Activated CD4-positive, alpha-beta memory T cell treated with anti-CD3 and anti-CD28 coated beads for 36 hours (primary cell): ENCODE data around the gene TMEM11. TPM values are rescaled to one million over a fixed set of nuclear protein-coding genes. Genes with fewer than 3 reads are reported as not detected.

Source experiments
- CTCF ChIA-PET: fragments of 350-600 bp; sonication (Branson Sonifier 250); formaldehyde crosslinking; loops from one replicate; lab custom pipeline; 2021; ENCODE audit warnings: antibody characterized with exemption, inconsistent platforms; lab: Charles Lee
- POLR2A ChIA-PET: fragments of 350-600 bp; sonication (Branson Sonifier 250); formaldehyde crosslinking; loops from one replicate; lab custom pipeline; 2021; ENCODE audit warnings: antibody characterized with exemption; lab: Charles Lee
- DNase-seq: peaks from one replicate; pipeline ENCODE4 v3.0.0-alpha.2; 2020
- H3K27ac Mint-ChIP-seq: one replicate; pipeline ENCODE4 v1.8.0; 2021; ENCODE audit warnings: mixed read lengths
- H3K27me3 Mint-ChIP-seq: one replicate; pipeline ENCODE4 v1.8.0; 2021; ENCODE audit warnings: mixed read lengths
- H3K36me3 Mint-ChIP-seq: one replicate; pipeline ENCODE4 v1.8.0; 2021; ENCODE audit warnings: mixed read lengths
- H3K4me1 Mint-ChIP-seq: one replicate; pipeline ENCODE4 v1.8.0; 2021; ENCODE audit warnings: low read depth, mixed read lengths
- H3K4me3 Mint-ChIP-seq: one replicate; pipeline ENCODE4 v1.8.0; 2021; ENCODE audit warnings: mild to moderate bottlenecking, mixed read lengths
- H3K9me3 Mint-ChIP-seq: one replicate; pipeline ENCODE4 v1.8.0; 2021; ENCODE audit warnings: mixed read lengths
- intact Hi-C: fragments of 100-400 bp; cut with micrococcal nuclease; formaldehyde crosslinking; loops from one replicate; pipeline ENCODE4 v1.15.1; 2023
- total RNA-seq, 2 experiments: library from RNA; stranded (reverse); gene quantifications; one replicate each; pipeline ENCODE4 v1.2.3, GENCODE V29; 2021

The TMEM11 gene
- total RNA-seq, 2 experiments from 2014 or later: 24.0 to 27.2 TPM

- no peak overlapping the region for H3K27ac Mint-ChIP-seq
These were observed 4.1 kb upstream of the TMEM11 start for GRCh38 chr17:21218101-21218500.

GRCh38 chr17:21217346-21217745, 3.4 kb upstream of the TMEM11 start:
- ChIA-PET CTCF (interaction anchor here (1.9 kb wide), 1 partner anchor 98 kb away, joined by 5 read pairs; no protein-coding TSS in a partner anchor), POLR2A (no interaction called here)
- peaks cover 47% of the 10 kb centered on the region for H3K4me1 Mint-ChIP-seq
- no peak for DNase-seq
- H3K27me3 Mint-ChIP-seq: no peaks in the 10 kb centered on the region
- intact Hi-C loops: no loop called here
- H3K9me3 Mint-ChIP-seq: peaks cover 2% of the 10 kb centered on the region
- no peak overlapping the region for H3K27ac Mint-ChIP-seq
- H3K4me3 Mint-ChIP-seq: no peak overlapping the region
- peaks cover 12% of the 10 kb centered on the region for H3K36me3 Mint-ChIP-seq

More at GRCh38 chr17:21218101-21218500, 4.1 kb upstream of the TMEM11 start:
- H3K27me3 Mint-ChIP-seq: no peaks in the 10 kb centered on the region
- peaks cover 40% of the 10 kb centered on the region for H3K4me1 Mint-ChIP-seq
- no peak overlapping the region for H3K4me3 Mint-ChIP-seq
- DNase-seq: peak; percentile 77
- peaks cover 2% of the 10 kb centered on the region for H3K9me3 Mint-ChIP-seq
- ChIA-PET POLR2A (no interaction called here), CTCF (no interaction called here)
- intact Hi-C loops: no loop called here
- H3K36me3 Mint-ChIP-seq: peaks cover 12% of the 10 kb centered on the region

- H3K4me3 Mint-ChIP-seq: peak overlapping the region; percentile 84
- H3K27ac Mint-ChIP-seq: no peak overlapping the region
- H3K27me3 Mint-ChIP-seq: no peaks in the 10 kb centered on the region
- POLR2A ChIA-PET: interaction anchor here (0.6 kb wide), 1 partner anchor 21 kb away, joined by 5 read pairs; no protein-coding TSS in a partner anchor
- CTCF ChIA-PET: interaction anchor here (1.9 kb wide), 1 partner anchor 97 kb away, joined by 5 read pairs; no protein-coding TSS in a partner anchor
- DNase-seq: no peak
- H3K9me3 Mint-ChIP-seq: no peaks in the 10 kb centered on the region
- intact Hi-C loops: loop anchor here (2.0 kb wide), 1 partner anchor 37 kb away; the partner anchor contains the start of gene NATD1
- peaks cover 4% of the 10 kb centered on the region for H3K36me3 Mint-ChIP-seq
- H3K4me1 Mint-ChIP-seq: peaks cover 59% of the 10 kb centered on the region
These were observed 2.0 kb upstream of the TMEM11 start for GRCh38 chr17:21215935-21216334.

GRCh38 chr17:21214777-21215541, 998 bp upstream of the TMEM11 start:
- intact Hi-C loops: loop anchor here (1.0 to 2.0 kb wide), 5 partner anchors 38 to 172 kb away; partner anchors contain the start of genes DHRS7B, NATD1 and USP22
- ChIA-PET CTCF (no interaction called here), POLR2A (interaction anchor here (0.6 to 1.5 kb wide), 2 partner anchors 35 to 44 kb away, joined by 3 read pairs; no protein-coding TSS in a partner anchor)
- Mint-ChIP-seq H3K4me1 (peaks cover 68% of the 10 kb centered on the region), H3K9me3 (no peaks in the 10 kb centered on the region), H3K27me3 (no peaks in the 10 kb centered on the region), H3K4me3 (peak overlapping the region; percentile 84), H3K27ac (peak overlapping the region; percentile 58), H3K36me3 (peaks cover 10% of the 10 kb centered on the region)
- no peak for DNase-seq

GRCh38 chr17:21213638-21214014, 335 bp downstream of the TMEM11 start:
- Mint-ChIP-seq H3K36me3 (peaks cover 13% of the 10 kb centered on the region), H3K4me3 (peak overlapping the region; percentile 84), H3K27ac (peak overlapping the region; percentile 91), H3K27me3 (no peaks in the 10 kb centered on the region), H3K9me3 (no peaks in the 10 kb centered on the region), H3K4me1 (peaks cover 67% of the 10 kb centered on the region)
- ChIA-PET POLR2A (interaction anchor here (1.5 to 2.1 kb wide), 3 partner anchors 62 to 170 kb away, joined by 5 to 7 read pairs (median 5); partner anchors contain the start of gene USP22), CTCF (interaction anchor here (0.9 to 1.6 kb wide), 3 partner anchors 62 to 92 kb away, joined by 3 to 6 read pairs (median 3); no protein-coding TSS in a partner anchor)
- intact Hi-C loops: loop anchor here (1.0 to 2.0 kb wide), 5 partner anchors 39 to 170 kb away; partner anchors contain the start of genes DHRS7B, NATD1 and USP22
- no peak for DNase-seq

- H3K36me3 Mint-ChIP-seq: peaks cover 13% of the 10 kb centered on the region
- ChIA-PET CTCF (interaction anchor here (0.5 to 1.6 kb wide), 8 partner anchors 9 to 169 kb away, joined by 3 to 8 read pairs (median 3); no protein-coding TSS in a partner anchor), POLR2A (interaction anchor here (0.6 to 2.1 kb wide), 5 partner anchors 40 to 324 kb away, joined by 3 to 7 read pairs (median 5); partner anchors contain the start of genes NATD1 and USP22)
- no peak for DNase-seq
- peak overlapping the region; percentile 91 for H3K27ac Mint-ChIP-seq
- no peaks in the 10 kb centered on the region for H3K27me3 Mint-ChIP-seq
- H3K9me3 Mint-ChIP-seq: no peaks in the 10 kb centered on the region
- intact Hi-C loops: no loop called here
- peaks cover 66% of the 10 kb centered on the region for H3K4me1 Mint-ChIP-seq
- H3K4me3 Mint-ChIP-seq: peak overlapping the region; percentile 84
These were observed 929 bp downstream of the TMEM11 start for GRCh38 chr17:21212826-21213637.

GRCh38 chr17:21211825-21212479, 2.0 kb downstream of the TMEM11 start:
- CTCF ChIA-PET: interaction anchor here (0.8 to 1.6 kb wide), 5 partner anchors 8 to 300 kb away, joined by 3 to 8 read pairs (median 3); no protein-coding TSS in a partner anchor
- POLR2A ChIA-PET: interaction anchor here (1.0 kb wide), 1 partner anchor 169 kb away, joined by 4 read pairs; the partner anchor contains the start of gene USP22
- Mint-ChIP-seq H3K4me3 (peak overlapping the region; percentile 84), H3K9me3 (no peaks in the 10 kb centered on the region), H3K36me3 (peaks cover 13% of the 10 kb centered on the region), H3K27ac (no peak overlapping the region), H3K27me3 (no peaks in the 10 kb centered on the region), H3K4me1 (peaks cover 57% of the 10 kb centered on the region)
- peak; percentile 27 for DNase-seq
- intact Hi-C loops: no loop called here

- CTCF ChIA-PET: interaction anchor here (0.7 to 0.8 kb wide), 2 partner anchors 77 to 111 kb away, joined by 3 to 5 read pairs; no protein-coding TSS in a partner anchor
- intact Hi-C loops: no loop called here
- POLR2A ChIA-PET: interaction anchor here (0.5 to 1.0 kb wide), 2 partner anchors 52 to 167 kb away, joined by 3 to 4 read pairs; partner anchors contain the start of gene USP22
- H3K9me3 Mint-ChIP-seq: no peaks in the 10 kb centered on the region
- H3K4me1 Mint-ChIP-seq: peaks cover 45% of the 10 kb centered on the region
- no peak overlapping the region for H3K27ac Mint-ChIP-seq
- no peak overlapping the region for H3K4me3 Mint-ChIP-seq
- no peak for DNase-seq
- no peaks in the 10 kb centered on the region for H3K27me3 Mint-ChIP-seq
- H3K36me3 Mint-ChIP-seq: peaks cover 11% of the 10 kb centered on the region
These were observed 3.4 kb downstream of the TMEM11 start for GRCh38 chr17:21210411-21211076.

- peaks cover 38% of the 10 kb centered on the region for H3K4me1 Mint-ChIP-seq
- ChIA-PET CTCF (no interaction called here), POLR2A (interaction anchor here (0.5 kb wide), 1 partner anchor 52 kb away, joined by 3 read pairs; no protein-coding TSS in a partner anchor)
- H3K27me3 Mint-ChIP-seq: no peaks in the 10 kb centered on the region
- H3K9me3 Mint-ChIP-seq: no peaks in the 10 kb centered on the region
- peaks cover 11% of the 10 kb centered on the region for H3K36me3 Mint-ChIP-seq
- no peak overlapping the region for H3K4me3 Mint-ChIP-seq
- no peak overlapping the region for H3K27ac Mint-ChIP-seq
- intact Hi-C loops: no loop called here
- no peak for DNase-seq
These were observed 4.3 kb downstream of the TMEM11 start for GRCh38 chr17:21209511-21210175.

- peaks cover 11% of the 10 kb centered on the region for H3K36me3 Mint-ChIP-seq
- H3K27me3 Mint-ChIP-seq: no peaks in the 10 kb centered on the region
- ChIA-PET CTCF (interaction anchor here (0.8 kb wide), 1 partner anchor 89 kb away, joined by 3 read pairs; no protein-coding TSS in a partner anchor), POLR2A (no interaction called here)
- peaks cover 38% of the 10 kb centered on the region for H3K4me1 Mint-ChIP-seq
- H3K27ac Mint-ChIP-seq: no peak overlapping the region
- H3K4me3 Mint-ChIP-seq: no peak overlapping the region
- DNase-seq: no peak
- H3K9me3 Mint-ChIP-seq: no peaks in the 10 kb centered on the region
- intact Hi-C loops: no loop called here
These were observed 5.6 kb downstream of the TMEM11 start for GRCh38 chr17:21208352-21208751.
